ENCODE data around the gene MRPS10. TPM values are rescaled to one million over a fixed set of nuclear protein-coding genes. Genes with fewer than 3 reads are reported as not detected.

Gene MRPS10
- total RNA-seq, 1 experiment from 2014 or later: 62.9 TPM

- peak; percentile 43 for TF ChIP-seq CTCF (IDR thresholded peaks at IDR 0.05; ENCODE audit: unreplicated experiment)
- CTCF ChIA-PET: interaction anchor here (0.6 to 2.8 kb wide), 14 partner anchors 9 to 383 kb away, joined by 3 to 14 read pairs (median 4); partner anchors contain the start of gene MRPS10
- peaks cover 39% of the 10 kb centered on the region for H3K4me1 Mint-ChIP-seq (ENCODE audit: insufficient read depth, unreplicated experiment)
- H3K36me3 Mint-ChIP-seq (ENCODE audit: insufficient read depth, unreplicated experiment): peaks cover 62% of the 10 kb centered on the region
- peak; percentile 36 for DNase-seq (ENCODE audit: unreplicated experiment)
- no TSS peak for BruUV-seq (replicated peaks)
- H3K27ac Mint-ChIP-seq (ENCODE audit: low read depth, unreplicated experiment): peak overlapping the region; percentile 13
- no peaks in the 10 kb centered on the region for H3K9me3 Mint-ChIP-seq (ENCODE audit: unreplicated experiment)
- H3K4me3 Mint-ChIP-seq (ENCODE audit: unreplicated experiment): no peak overlapping the region
- H3K27me3 Mint-ChIP-seq (ENCODE audit: insufficient read depth, unreplicated experiment): no peaks in the 10 kb centered on the region
- POLR2A ChIA-PET: interaction anchor here (0.7 to 1.8 kb wide), 9 partner anchors 8 to 184 kb away, joined by 3 to 6 read pairs (median 4); partner anchors contain the start of gene MRPS10
- intact Hi-C loops (cut with micrococcal nuclease): loop anchor here (1.0 to 10.0 kb wide), 4 partner anchors 63 to 644 kb away; partner anchors contain the start of gene RPL7L1
These were observed 13.0 kb upstream of the MRPS10 start for GRCh38 chr6:42230345-42231321.

GRCh38 chr6:42229506-42230119 lies 12.0 kb upstream of the MRPS10 start:
- no peak for DNase-seq (ENCODE audit: unreplicated experiment)
- Mint-ChIP-seq H3K27ac (ENCODE audit: low read depth, unreplicated experiment) (peak overlapping the region; percentile 85), H3K27me3 (ENCODE audit: insufficient read depth, unreplicated experiment) (no peaks in the 10 kb centered on the region), H3K9me3 (ENCODE audit: unreplicated experiment) (no peaks in the 10 kb centered on the region), H3K36me3 (ENCODE audit: insufficient read depth, unreplicated experiment) (peaks cover 59% of the 10 kb centered on the region), H3K4me1 (ENCODE audit: insufficient read depth, unreplicated experiment) (peaks cover 43% of the 10 kb centered on the region), H3K4me3 (ENCODE audit: unreplicated experiment) (peak overlapping the region; percentile 39)
- TF ChIP-seq CTCF (IDR thresholded peaks at IDR 0.05; ENCODE audit: unreplicated experiment): no peak
- ChIA-PET CTCF (interaction anchor here (0.6 to 2.2 kb wide), 8 partner anchors 8 to 318 kb away, joined by 3 to 14 read pairs (median 4); partner anchors contain the start of gene MRPS10), POLR2A (interaction anchor here (0.7 to 1.8 kb wide), 9 partner anchors 8 to 317 kb away, joined by 3 to 6 read pairs (median 4); partner anchors contain the start of gene MRPS10)
- intact Hi-C loops (cut with micrococcal nuclease): loop anchor here (1.0 to 10.0 kb wide), 5 partner anchors 62 to 645 kb away; partner anchors contain the start of gene RPL7L1
- BruUV-seq (replicated peaks): no TSS peak

- intact Hi-C loops (cut with micrococcal nuclease): loop anchor here (5.0 kb wide), 1 partner anchor 174 kb away; no protein-coding TSS in a partner anchor
These were observed 10.6 kb upstream of the MRPS10 start for GRCh38 chr6:42228305-42228704.

More at GRCh38 chr6:42228305-42228704, 10.6 kb upstream of the MRPS10 start:
- Mint-ChIP-seq H3K27ac (ENCODE audit: low read depth, unreplicated experiment) (peak overlapping the region; percentile 85), H3K27me3 (ENCODE audit: insufficient read depth, unreplicated experiment) (no peaks in the 10 kb centered on the region), H3K9me3 (ENCODE audit: unreplicated experiment) (no peaks in the 10 kb centered on the region), H3K4me1 (ENCODE audit: insufficient read depth, unreplicated experiment) (peaks cover 49% of the 10 kb centered on the region), H3K36me3 (ENCODE audit: insufficient read depth, unreplicated experiment) (peaks cover 45% of the 10 kb centered on the region), H3K4me3 (ENCODE audit: unreplicated experiment) (no peak overlapping the region)
- POLR2A ChIA-PET: interaction anchor here (1.7 to 5.3 kb wide), 5 partner anchors 11 to 175 kb away, joined by 10 to 56 read pairs (median 39); partner anchors contain the start of genes GUCA1B and MRPS10
- CTCF ChIA-PET: interaction anchor here (1.4 to 4.3 kb wide), 2 partner anchors 11 to 319 kb away, joined by 4 to 19 read pairs; partner anchors contain the start of gene MRPS10
- TF ChIP-seq CTCF (IDR thresholded peaks at IDR 0.05; ENCODE audit: unreplicated experiment): no peak
- BruUV-seq (replicated peaks): no TSS peak
- no peak for DNase-seq (ENCODE audit: unreplicated experiment)

All from MCF 10A (cell line).